CD4-positive, alpha-beta T cell treated with Interleukin-12 subunit alpha and Interleukin-12 subunit beta, for 1 hour (primary cell): ENCODE data around the gene ZBED6.
"Not testable (repeated sequence)": the region's sequence is repeated elsewhere in the genome, so short reads cannot be mapped to it uniquely, and the experiment has no call there.

Experiments used
- DNase-seq: peaks from one replicate; pipeline ENCODE4 v3.0.0-alpha.2; 2020

ZBED6 gene

GRCh38 chr1:203789966-203790365 is 5.5 kb upstream of the ZBED6 start:
- no peak for DNase-seq

- no peak for DNase-seq
These were observed 3.9 kb upstream of the ZBED6 start for GRCh38 chr1:203791498-203791897.

GRCh38 chr1:203792486-203792885 is 2.9 kb upstream of the ZBED6 start:
- DNase-seq, result no peak

- not testable (repeated sequence) for DNase-seq
These were observed 1.9 kb upstream of the ZBED6 start for GRCh38 chr1:203793561-203793960.

- no peak for DNase-seq
These were observed 521 bp upstream of the ZBED6 start for GRCh38 chr1:203794764-203795440.

- peak; percentile 30 for DNase-seq
These were observed 798 bp downstream of the ZBED6 start for GRCh38 chr1:203796236-203796605.

- DNase-seq, result no peak
These were observed 1.8 kb downstream of the ZBED6 start for GRCh38 chr1:203797216-203797615.

- no peak for DNase-seq
These were observed 2.7 kb downstream of the ZBED6 start for GRCh38 chr1:203797948-203798655.

GRCh38 chr1:203799157-203799556 is 3.7 kb downstream of the ZBED6 start:
- no peak for DNase-seq

GRCh38 chr1:203799971-203800370 is 4.5 kb downstream of the ZBED6 start:
- DNase-seq, result no peak

- DNase-seq, result no peak
These were observed 10.3 kb downstream of the ZBED6 start for GRCh38 chr1:203805689-203806088.

- no peak for DNase-seq
These were observed 11.8 kb downstream of the ZBED6 start for GRCh38 chr1:203807196-203807595.

- DNase-seq, result no peak
These were observed 18.3 kb downstream of the ZBED6 start for GRCh38 chr1:203813581-203814341.

- no peak for DNase-seq
These were observed 23.0 kb downstream of the ZBED6 start for GRCh38 chr1:203818399-203818798.

GRCh38 chr1:203823306-203823705 is 27.9 kb downstream of the ZBED6 start:
- no peak for DNase-seq

GRCh38 chr1:203826175-203826574 is 30.8 kb downstream of the ZBED6 start:
- no peak for DNase-seq

GRCh38 chr1:203828002-203828401 is 32.6 kb downstream of the ZBED6 start:
- no peak for DNase-seq

GRCh38 chr1:203828503-203828902 is 33.1 kb downstream of the ZBED6 start:
- DNase-seq, result no peak

- DNase-seq, result not testable (repeated sequence)
These were observed 33.8 kb downstream of the ZBED6 start for GRCh38 chr1:203829247-203829646.

GRCh38 chr1:203835476-203835875 is 40.1 kb downstream of the ZBED6 start:
- DNase-seq, result no peak

GRCh38 chr1:203839081-203839480 is 43.7 kb downstream of the ZBED6 start:
- no peak for DNase-seq

- DNase-seq, result no peak
These were observed 44.9 kb downstream of the ZBED6 start for GRCh38 chr1:203840208-203840808.

GRCh38 chr1:203842559-203842876 is 47.1 kb downstream of the ZBED6 start:
- DNase-seq, result no peak

- DNase-seq, result no peak
These were observed 48.0 kb downstream of the ZBED6 start for GRCh38 chr1:203843435-203843834.
